ENCODE results near the gene SHROOM2.
A peak's percentile ranks its signal among the peaks of the same experiment; 100 is the strongest.

DNA sequence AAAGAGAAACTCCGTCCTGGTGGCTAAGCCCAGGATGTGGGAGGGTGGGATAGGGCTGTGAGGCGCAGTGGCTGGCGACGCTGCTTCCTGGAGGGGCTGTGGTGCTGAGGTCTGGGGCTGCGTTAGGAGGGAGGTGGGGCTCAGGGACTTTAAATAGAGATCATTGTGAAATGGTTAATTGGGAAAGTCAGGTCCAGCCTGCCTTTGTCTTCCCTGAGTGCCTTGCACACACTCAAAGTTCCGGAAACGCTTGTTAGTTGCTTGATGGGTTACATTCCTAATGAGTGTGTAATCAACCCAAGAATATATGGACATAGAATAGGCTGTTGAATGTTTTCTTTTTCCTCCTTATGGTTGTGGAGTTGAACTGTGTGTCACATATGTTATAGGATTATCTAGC is 125.3 kb downstream of the SHROOM2 start:
- TF ChIP-seq CEBPB (IDR thresholded peaks at IDR 0.05; ENCODE audit: low read depth) (peak; percentile 54), CBX3 (IDR thresholded peaks at IDR 0.05; ENCODE audit: low read depth) (no peak)
- TF ChIP-seq, protein P1, sequence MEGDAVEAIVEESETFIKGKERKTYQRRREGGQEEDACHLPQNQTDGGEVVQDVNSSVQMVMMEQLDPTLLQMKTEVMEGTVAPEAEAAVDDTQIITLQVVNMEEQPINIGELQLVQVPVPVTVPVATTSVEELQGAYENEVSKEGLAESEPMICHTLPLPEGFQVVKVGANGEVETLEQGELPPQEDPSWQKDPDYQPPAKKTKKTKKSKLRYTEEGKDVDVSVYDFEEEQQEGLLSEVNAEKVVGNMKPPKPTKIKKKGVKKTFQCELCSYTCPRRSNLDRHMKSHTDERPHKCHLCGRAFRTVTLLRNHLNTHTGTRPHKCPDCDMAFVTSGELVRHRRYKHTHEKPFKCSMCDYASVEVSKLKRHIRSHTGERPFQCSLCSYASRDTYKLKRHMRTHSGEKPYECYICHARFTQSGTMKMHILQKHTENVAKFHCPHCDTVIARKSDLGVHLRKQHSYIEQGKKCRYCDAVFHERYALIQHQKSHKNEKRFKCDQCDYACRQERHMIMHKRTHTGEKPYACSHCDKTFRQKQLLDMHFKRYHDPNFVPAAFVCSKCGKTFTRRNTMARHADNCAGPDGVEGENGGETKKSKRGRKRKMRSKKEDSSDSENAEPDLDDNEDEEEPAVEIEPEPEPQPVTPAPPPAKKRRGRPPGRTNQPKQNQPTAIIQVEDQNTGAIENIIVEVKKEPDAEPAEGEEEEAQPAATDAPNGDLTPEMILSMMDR (IDR thresholded peaks at IDR 0.05 in 2 of 3, conservative IDR thresholded peaks at IDR 0.05 in 1 of 3; ENCODE audit: borderline replicate concordance in 1 of 3, insufficient read depth in 1 of 3, low read depth in 2 of 3, low read length in 2 of 3), result no peak

Data from HCT116 (cell line).